Measurements from ENCODE around the gene EPYC.

DNA sequence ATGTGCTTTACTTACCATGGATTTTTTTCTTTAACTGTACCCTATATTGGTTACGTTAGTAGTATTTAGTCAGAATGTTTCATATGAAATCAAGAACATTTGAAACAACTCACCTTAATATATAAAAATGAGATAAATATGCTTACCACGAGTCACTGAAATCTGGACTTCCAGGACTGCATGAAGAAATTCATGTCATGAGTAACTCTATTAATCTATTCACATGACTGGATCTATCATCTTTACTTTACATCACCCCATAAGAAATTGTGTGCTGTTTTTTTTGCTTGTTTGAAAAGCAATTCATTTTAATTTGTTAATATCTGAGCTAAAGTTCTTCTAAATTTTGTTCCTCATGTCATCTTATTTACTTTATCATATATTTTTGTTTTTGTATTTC lies 5.2 kb downstream of the EPYC start:
- TF ChIP-seq EZH2 (IDR thresholded peaks at IDR 0.05; ENCODE audit: borderline replicate concordance) (no peak), EZH2phosphoT487 (IDR thresholded peaks at IDR 0.05; ENCODE audit: low read depth, severe bottlenecking, unreplicated experiment) (no peak)
- TF ChIP-seq, protein P1, sequence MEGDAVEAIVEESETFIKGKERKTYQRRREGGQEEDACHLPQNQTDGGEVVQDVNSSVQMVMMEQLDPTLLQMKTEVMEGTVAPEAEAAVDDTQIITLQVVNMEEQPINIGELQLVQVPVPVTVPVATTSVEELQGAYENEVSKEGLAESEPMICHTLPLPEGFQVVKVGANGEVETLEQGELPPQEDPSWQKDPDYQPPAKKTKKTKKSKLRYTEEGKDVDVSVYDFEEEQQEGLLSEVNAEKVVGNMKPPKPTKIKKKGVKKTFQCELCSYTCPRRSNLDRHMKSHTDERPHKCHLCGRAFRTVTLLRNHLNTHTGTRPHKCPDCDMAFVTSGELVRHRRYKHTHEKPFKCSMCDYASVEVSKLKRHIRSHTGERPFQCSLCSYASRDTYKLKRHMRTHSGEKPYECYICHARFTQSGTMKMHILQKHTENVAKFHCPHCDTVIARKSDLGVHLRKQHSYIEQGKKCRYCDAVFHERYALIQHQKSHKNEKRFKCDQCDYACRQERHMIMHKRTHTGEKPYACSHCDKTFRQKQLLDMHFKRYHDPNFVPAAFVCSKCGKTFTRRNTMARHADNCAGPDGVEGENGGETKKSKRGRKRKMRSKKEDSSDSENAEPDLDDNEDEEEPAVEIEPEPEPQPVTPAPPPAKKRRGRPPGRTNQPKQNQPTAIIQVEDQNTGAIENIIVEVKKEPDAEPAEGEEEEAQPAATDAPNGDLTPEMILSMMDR (IDR thresholded peaks at IDR 0.05; ENCODE audit: poor library complexity) = no peak
